Adrenal gland (tissue), 12 donors: ENCODE data around the gene PLAU. TPM values are rescaled to one million over a fixed set of nuclear protein-coding genes. Genes with fewer than 3 reads are reported as not detected.
A peak's percentile ranks its signal among the peaks of the same experiment; 100 is the strongest.

Experiments used
- DNase-seq, 7 donors: peaks; one replicate each; pipeline ENCODE4 v3.0.0-alpha.2; 2019 to 2020
- H3K27ac ChIP-seq, 5 donors: fragments of 200-600 bp; sonication (generic) in 4 of 5; 1 replicate in 3 of 5; 2 replicates in 2 of 5; pipeline versions ENCODE4 v1.5.1 to v1.8.0; 2016 to 2020; ENCODE audit warnings: mild to moderate bottlenecking in 1 of 5
- H3K27me3 ChIP-seq: fragments of 200-600 bp; 2 replicates; pipeline ENCODE4 v1.8.0; 2021
- H3K36me3 ChIP-seq, 2 donors: fragments of 200-600 bp; replicated peaks in 1 of 2; 1 replicate in 1 of 2; 2 replicates in 1 of 2; pipeline versions ENCODE4 v1.5.1 to v1.8.0; 2018 to 2022
- H3K4me1 ChIP-seq, 2 donors: fragments of 200-600 bp; replicated peaks in 1 of 2; 1 replicate in 1 of 2; 2 replicates in 1 of 2; pipeline versions ENCODE4 v1.5.1 to v1.8.0; 2018 to 2021
- H3K4me3 ChIP-seq, 4 donors: fragments of 200-600 bp; sonication (generic) in 3 of 4; one replicate each; pipeline ENCODE4 v1.5.1; 2016 to 2018
- H3K9me3 ChIP-seq, 3 donors: fragments of 200-600 bp; sonication (generic) in 1 of 3; replicated peaks in 1 of 3; 1 replicate in 2 of 3; 2 replicates in 1 of 3; pipeline versions ENCODE4 v1.5.1 to v1.8.0; 2016 to 2021
- CTCF ChIP-seq, 6 experiments: fragments of 450-650 bp in 4 of 6; fragments of 200-600 bp in 2 of 6; sonication (generic) in 1 of 6; IDR thresholded peaks; 1 replicate in 5 of 6; 2 replicates in 1 of 6; pipeline versions ENCODE4 v1.5.1 to v1.8.0; 2016 to 2021; ENCODE audit warnings: antibody characterized with exemption in 6 of 6, mild to moderate bottlenecking in 2 of 6, moderate library complexity in 1 of 6
- POLR2A ChIP-seq, 2 donors: fragments of 450-650 bp; IDR thresholded peaks; one replicate each; pipeline ENCODE4 v1.6.1; 2017; ENCODE audit warnings: antibody characterized with exemption in 2 of 2, mild to moderate bottlenecking in 2 of 2, moderate library complexity in 1 of 2
- WGBS, 4 donors: extraction: QIAGEN DNeasy Blood & Tissue Kit in 2 of 4; methylation state at CpG; one replicate each; pipeline versions ENCODE4 v1.1.5 to v1.1.7; 2013 to 2017; 5-methylcytosine and 5-hydroxymethylcytosine counted together
- intact Hi-C, 2 donors: fragments of 100-400 bp; cut with DNase I; formaldehyde crosslinking; loops; one replicate each; pipeline versions ENCODE4 v1.14.1 to v1.15.0; 2022 to 2023
- polyA plus RNA-seq, 3 donors: library from polyadenylated mRNA; stranded (reverse); fragments of 200-250 nt in 2 of 3; fragments of 350-450 nt in 1 of 3; fragmentation: Illumina TruSeq in 1 of 3; extraction: RNeasy Lipid Tissue Mini Kit (QIAGEN cat#74804) in 1 of 3; gene quantifications; one replicate each; pipeline ENCODE4 v1.2.3, GENCODE V29; 2013 to 2014
- total RNA-seq, 9 donors: library from RNA; depleted of rRNA in 4 of 9; stranded (reverse); fragments of >200 nt in 4 of 9; fragments of 120-200 nt in 1 of 9; fragmentation: NEBNext Ultra II Directional in 1 of 9; extraction: Animal tissue kit (Norgen Biotek cat#: 25700) in 1 of 9; gene quantifications; one replicate each; pipeline versions ENCODE4 v1.1.0 to v1.2.4, GENCODE V29; 2013 to 2023
- donor health status: healthy with polysubstance abuse.
- donor health status: Bipolar disorder and iron deficiency.
- donor health status: DM: yes; HTN: yes; CAD: no.
- donor health status: DM: no; HTN: no; CAD: no.
- donor health status: DM: no; HTN: no; CAD: no.
- donor health status: DM: yes; HTN: yes; CAD: no.

The PLAU gene
- total and polyA plus RNA-seq, 12 donors: 0.94 to 19.4 (median 6.9) TPM

DNA sequence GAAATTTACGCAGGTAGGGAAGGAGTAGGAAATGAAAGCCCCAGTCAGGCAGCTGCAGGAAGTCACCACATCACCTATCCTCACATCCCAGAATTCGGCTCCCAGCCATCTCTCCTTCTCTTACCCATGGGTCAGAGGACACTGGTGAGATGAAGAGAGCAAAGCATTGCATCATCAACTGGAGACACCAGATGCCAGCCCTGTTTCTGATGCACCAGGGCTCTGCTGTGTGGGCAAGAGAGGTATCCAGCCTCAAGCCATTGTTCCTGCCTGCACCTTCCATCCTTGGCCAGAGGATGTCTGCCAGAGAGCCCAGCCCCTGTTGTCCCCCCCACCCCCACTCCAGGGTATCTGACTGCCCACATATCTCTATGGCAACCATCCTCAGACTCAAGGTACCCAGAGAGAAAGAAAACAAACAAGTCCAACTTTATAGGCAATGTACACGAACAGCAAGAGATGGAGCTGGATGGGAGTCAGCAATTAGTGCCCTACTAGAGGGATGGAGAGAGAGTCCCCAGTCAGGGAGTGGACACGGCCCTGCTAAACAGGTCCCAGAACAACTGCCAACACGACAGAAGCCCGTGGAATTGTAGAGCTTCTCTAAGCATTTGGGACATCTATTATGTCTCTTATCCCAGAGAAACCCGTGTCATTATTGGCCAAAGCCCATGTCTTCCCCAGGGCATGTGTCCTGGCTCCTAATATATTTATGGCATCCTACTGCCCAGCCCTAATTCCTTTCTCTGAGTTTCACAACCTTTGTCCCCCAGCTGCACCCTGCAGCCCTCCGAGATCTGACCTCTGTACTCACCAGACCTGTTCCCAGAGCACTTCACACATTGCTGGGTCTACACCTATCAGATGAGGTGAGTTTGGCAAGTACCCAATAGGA is 39.4 kb upstream of the PLAU start:
- TF ChIP-seq POLR2A (IDR thresholded peaks at IDR 0.05) (no peak), CTCF (IDR thresholded peaks at IDR 0.05) (no peak)
- H3K9me3 ChIP-seq: no peaks in the 10 kb centered on the region
- 81 to 88% (median 85%) methylated on average over 8 of the region's 8 CpGs for WGBS, 4 donors
- H3K27ac ChIP-seq: no peak overlapping the region
- no peaks in the 10 kb centered on the region for H3K36me3 ChIP-seq
- peaks cover 0 to 21% of the 10 kb centered on the region in 2 donors for H3K4me1 ChIP-seq
- no peak overlapping the region for H3K4me3 ChIP-seq
- intact Hi-C loops: loop anchor here in 1 of 2 donors (10.0 kb wide), 1 partner anchor 57 kb away; the partner anchor contains the start of gene NDST2
- no peak for DNase-seq
- H3K27me3 ChIP-seq: no peaks in the 10 kb centered on the region

- TF ChIP-seq POLR2A (IDR thresholded peaks at IDR 0.05) (no peak), CTCF (IDR thresholded peaks at IDR 0.05) (peak in 2 of 6 experiments; percentile 22 to 23)
- H3K27ac ChIP-seq: no peak overlapping the region
- H3K27me3 ChIP-seq: no peaks in the 10 kb centered on the region
- H3K36me3 ChIP-seq: no peaks in the 10 kb centered on the region
- peaks cover 0 to 16% of the 10 kb centered on the region in 2 donors for H3K4me1 ChIP-seq
- DNase-seq: peak in 1 of 7 donors; percentile 70
- no peak overlapping the region for H3K4me3 ChIP-seq
- H3K9me3 ChIP-seq: no peaks in the 10 kb centered on the region
- intact Hi-C loops: loop anchor here in 1 of 2 donors (10.0 kb wide), 1 partner anchor 57 kb away; the partner anchor contains the start of gene NDST2
- 73 to 93% (median 80%) methylated on average over 4 to 5 of the region's 5 CpGs for WGBS, 4 donors
Measured at GRCh38 chr10:73872190-73872710, 38.7 kb upstream of the PLAU start.

DNA sequence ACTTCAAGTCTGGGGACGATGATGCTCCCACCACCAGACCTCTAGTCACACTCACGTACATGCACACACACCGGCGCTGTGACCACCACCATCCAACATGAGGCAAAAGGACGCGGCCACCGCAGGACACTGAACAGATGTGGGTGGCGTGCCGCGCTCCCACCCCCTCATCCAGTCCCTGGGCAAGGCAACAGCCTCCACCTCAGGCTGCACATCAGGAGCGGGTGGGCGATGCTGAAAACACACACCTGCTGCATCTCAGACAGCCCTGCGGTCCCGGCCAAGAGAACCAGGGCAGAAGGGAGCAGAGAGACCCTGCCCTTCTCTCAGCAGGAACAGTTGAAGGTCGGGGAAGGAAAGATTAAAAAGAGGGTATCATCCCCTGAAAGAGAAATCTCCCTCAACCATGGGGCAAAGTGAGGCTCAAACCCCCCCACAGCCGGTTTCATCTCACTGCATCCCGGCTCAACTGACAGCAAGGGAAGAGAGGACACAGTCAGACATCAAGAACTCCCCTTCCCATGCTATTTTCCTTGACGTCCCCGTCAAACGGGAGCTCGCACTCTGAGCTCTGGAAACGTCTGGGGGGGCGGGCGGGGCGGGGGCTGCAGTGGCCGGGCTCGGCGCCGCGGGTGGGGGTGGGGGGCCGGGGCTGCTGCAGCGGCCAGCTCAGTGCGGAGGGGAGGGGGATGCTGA is 37.6 kb upstream of the PLAU start:
- TF ChIP-seq POLR2A (IDR thresholded peaks at IDR 0.05) (no peak), CTCF (IDR thresholded peaks at IDR 0.05) (no peak)
- Histone ChIP-seq H3K36me3 (no peaks in the 10 kb centered on the region), H3K27ac (no peak overlapping the region), H3K4me1 (peaks cover 0 to 15% of the 10 kb centered on the region in 2 donors), H3K9me3 (no peaks in the 10 kb centered on the region), H3K27me3 (no peaks in the 10 kb centered on the region), H3K4me3 (peak overlapping the region in 1 of 4 donors; percentile 98)
- DNase-seq: no peak
- intact Hi-C loops: loop anchor here in 1 of 2 donors (10.0 kb wide), 1 partner anchor 58 kb away; the partner anchor contains the start of gene NDST2
- WGBS, 4 donors: 35 to 71% (median 46%) methylated on average over 12 to 33 of the region's 33 CpGs

- peak in 1 of 7 donors; percentile 39 for DNase-seq
- intact Hi-C loops: loop anchor here in 1 of 2 donors (10.0 kb wide), 1 partner anchor 59 kb away; the partner anchor contains the start of gene NDST2
- H3K27me3 ChIP-seq: no peaks in the 10 kb centered on the region
- H3K27ac ChIP-seq: peak overlapping the region in 2 of 5 donors; percentile 26 to 82
- H3K9me3 ChIP-seq: no peaks in the 10 kb centered on the region
- TF ChIP-seq CTCF (IDR thresholded peaks at IDR 0.05) (no peak), POLR2A (IDR thresholded peaks at IDR 0.05) (no peak)
- 0 to 1% (median 1%) methylated on average over 5 to 38 of the region's 39 CpGs for WGBS, 4 donors
- H3K36me3 ChIP-seq: no peaks in the 10 kb centered on the region
- peak overlapping the region in 2 of 4 donors; percentile 62 to 98 for H3K4me3 ChIP-seq
- peaks cover 0 to 15% of the 10 kb centered on the region in 2 donors for H3K4me1 ChIP-seq
Measured at GRCh38 chr10:73873838-73874215, 37.1 kb upstream of the PLAU start.
